COLO668 (cell line): Measurements from ENCODE around the gene IL1RAPL1.

Experiments used
- DNase-seq: peaks from one replicate; lab custom pipeline; 2025; ENCODE audit not compliant: unreplicated experiment; lab: John Stamatoyannopoulos, UW

The IL1RAPL1 gene

DNA sequence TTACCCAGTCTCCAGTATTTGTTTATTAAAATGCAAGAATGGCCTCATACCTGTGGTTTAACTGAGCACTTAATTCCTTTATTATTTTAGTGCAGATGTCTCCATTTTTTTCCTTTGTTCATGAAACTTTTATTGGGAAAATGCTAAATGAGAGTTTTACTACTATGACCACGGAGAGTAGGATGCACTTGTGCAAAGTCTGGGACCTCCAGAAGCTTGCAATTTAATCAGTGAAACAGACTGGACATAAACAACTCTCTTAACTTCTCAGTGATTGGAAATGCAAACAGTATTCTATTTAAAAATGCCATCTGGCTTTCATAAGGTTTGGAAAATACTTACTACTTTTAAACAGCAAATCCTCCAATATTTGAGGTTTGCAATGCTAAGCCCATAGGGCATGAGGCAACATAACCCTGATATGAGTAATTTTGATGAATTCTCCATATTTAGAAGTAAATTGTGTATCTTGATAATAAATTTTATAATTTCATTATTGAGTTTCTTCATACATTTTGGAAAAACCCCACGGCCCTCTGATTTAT lies 909.5 kb downstream of the IL1RAPL1 start:
- no peak for DNase-seq

DNA sequence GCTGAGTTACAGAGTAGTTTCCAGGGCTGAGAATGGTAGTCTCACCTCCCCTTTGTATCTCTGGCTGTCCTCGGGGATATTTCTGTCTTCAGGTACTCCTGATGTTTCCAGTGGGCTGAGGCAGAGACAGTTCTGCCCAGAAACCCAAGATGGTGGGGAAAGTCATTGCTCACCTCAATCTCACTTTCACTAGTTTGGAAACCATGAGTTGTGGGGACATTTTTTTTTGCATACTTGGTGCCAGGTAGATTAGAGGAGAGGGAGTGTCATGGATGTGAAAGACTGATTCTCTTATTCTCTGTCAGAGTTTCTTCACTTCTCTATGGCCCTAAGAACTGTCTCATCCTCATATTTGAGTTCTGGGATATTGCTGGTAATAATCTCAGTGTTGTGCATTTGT lies 919.5 kb downstream of the IL1RAPL1 start:
- no peak for DNase-seq

DNA sequence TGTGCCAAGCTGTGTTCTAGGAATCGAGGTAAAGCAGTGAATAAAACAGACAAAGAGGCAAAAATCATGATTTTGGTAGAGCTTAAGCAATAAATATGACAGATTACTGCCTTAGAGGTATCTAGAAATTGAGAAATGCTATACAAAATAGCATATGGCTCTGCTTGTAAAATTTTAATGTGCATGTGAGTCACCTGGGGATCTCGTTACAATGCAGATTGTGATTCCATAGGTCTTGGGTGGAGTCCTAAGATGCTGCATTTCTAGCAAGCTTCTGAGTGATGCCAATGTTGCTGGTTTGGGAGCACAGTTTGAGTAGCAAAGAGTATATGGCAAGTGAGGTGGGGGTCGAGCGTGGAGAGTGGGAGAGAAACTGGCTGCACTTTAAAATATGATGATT lies 930.9 kb downstream of the IL1RAPL1 start:
- DNase-seq = no peak

DNA sequence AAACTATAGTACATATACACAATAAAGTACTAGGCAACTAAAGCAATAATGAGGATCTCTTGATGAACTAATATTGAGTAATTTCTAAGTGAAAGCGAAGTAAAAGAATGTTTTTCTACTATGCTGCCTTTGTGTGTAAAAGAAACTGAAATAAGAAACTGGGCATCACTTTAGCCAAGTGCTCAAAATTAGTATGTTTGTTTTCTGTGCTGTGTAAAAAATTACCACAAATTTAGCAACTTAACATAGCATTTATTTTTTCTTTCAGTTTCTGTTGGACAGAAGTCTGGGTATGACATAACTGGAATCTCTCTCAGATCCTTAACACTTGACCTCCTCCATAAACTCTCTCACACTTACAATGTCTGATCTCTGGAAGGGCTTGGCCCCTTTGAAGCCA lies 941.0 kb downstream of the IL1RAPL1 start:
- no peak for DNase-seq

DNA sequence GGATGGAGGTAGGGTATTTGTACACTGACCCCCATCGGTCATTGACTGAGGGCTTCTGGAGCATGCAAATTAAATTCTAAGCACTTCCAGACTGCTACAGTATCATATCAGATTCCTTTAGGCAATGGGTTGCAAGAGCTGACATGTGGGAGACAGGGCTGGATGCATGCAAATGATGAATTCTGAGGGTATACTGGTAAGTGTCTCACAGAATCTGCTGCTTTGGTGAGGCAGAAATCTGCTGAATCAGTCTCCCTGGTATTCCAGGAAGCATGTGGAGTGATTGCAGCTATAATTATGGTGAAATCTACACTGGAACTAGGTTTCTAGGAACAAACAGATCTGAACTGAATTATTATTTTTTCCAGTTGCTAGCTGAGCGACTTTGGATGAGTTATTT lies 943.3 kb downstream of the IL1RAPL1 start:
- DNase-seq = no peak

DNA sequence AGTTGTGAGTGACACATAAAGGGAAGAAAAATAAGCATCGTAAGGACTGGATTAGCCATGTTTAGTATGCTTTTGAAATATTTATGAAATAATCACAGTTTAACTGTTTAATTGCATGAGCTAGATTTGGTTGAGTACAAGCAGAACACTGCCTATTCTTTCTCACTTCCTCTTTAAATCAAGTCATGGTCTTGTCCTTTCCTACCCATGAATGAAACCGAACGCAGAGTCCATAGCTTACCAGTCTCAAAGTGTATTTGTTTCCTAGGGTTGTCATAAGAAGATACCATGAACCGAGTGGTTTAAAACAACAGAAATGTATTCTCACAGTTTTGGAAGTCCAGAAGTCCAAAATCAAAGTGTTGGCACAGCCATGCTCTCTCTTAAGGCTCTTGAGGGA lies 944.1 kb downstream of the IL1RAPL1 start:
- DNase-seq = no peak

DNA sequence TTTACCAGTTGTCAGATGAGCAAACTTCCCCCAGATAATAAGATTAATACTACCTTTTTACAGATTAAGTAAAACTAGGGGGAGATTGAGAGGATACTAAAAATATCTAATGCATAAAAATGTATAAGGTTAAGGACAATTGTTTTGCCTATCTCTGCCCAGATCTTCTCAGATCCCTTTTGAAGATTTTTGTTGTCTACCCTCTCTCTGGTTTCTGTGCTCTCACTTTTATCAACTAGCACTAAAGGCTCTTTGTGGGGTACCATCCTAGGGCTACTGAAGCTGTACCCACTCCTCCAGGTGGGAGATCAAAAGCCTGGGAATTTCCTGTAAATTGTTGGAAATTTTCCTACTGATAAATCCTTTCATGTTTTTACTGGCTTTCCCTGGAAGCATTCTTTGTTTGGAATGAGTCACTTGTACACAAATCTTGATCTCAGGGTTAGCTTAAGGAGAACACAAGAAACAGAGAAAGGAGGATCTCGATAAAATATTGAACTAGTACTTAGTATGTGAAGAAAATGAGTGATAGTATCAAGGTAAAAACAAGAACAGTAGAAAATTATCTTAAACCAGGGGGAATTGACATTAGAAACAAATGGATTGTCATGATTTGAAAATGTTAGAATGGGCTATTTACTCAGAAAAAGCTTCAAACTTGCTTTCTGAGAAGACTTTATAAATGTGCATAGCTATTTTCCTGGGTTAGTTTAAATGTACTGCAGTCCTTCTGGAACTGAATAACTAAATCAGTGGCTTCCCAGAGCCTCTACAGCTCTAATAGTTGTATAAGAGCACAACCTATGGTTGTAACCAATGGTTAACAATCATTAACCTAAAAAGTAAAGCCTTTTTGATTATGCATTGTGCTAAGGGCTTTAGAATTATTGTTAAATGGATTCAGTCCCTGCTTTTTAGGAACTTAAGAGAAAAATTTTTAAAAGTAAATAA lies 948.2 kb downstream of the IL1RAPL1 start:
- no peak for DNase-seq

DNA sequence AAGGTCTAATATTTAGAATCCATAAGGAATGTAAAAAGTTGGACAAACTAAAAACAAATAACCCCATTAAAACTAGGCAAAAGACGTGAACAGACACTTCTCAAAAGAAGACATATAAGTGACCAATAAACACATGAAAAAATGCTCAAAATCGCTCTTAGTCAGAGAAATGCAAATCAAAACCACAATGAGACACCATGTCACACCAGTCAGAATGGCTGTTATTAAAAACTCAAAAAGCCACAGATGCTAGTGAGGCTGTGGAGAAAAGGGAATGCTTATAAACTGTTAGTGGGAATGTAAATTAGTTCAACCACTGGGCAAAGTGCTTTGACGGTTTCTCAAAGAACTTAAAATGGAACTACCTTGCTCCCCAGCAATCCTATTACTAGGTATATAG lies 953.8 kb downstream of the IL1RAPL1 start:
- DNase-seq = no peak

DNA sequence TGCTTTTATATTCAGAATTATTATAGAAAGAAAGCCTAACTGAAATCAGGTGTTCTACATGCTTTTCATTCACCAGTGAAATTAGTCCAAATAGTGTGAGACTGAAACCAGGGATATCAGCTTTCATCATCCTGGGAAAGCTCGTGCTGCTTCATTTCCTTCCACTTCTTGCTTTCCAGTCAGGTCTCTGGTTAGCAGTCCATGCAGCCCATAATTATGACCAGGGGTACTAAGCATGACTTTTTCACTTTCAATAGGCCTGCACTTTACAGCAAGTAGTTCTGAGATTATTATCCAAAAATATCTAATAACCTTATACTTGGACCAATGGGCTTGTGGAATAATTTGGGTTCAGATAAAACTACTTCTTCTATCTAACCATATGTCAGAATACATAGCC lies 954.9 kb downstream of the IL1RAPL1 start:
- DNase-seq = no peak

DNA sequence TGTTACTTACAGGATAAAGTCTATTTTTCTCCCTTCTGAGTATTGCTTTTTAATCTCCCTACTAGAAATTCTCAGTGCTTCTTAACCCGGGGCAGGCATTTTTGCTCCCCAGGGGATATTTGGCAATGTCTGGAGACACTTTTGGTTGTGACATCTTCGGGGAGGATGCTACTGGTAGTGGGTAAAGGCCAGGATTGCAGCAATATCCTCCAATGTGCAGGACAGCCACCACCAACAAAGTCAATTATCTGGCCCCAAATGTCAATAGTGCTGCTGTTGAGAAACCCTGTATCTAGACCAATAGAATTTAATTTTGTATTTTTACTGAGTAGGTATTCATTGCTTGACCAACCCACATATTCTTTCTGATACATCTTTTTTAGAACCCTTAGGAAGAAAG lies 958.6 kb downstream of the IL1RAPL1 start:
- no peak for DNase-seq

DNA sequence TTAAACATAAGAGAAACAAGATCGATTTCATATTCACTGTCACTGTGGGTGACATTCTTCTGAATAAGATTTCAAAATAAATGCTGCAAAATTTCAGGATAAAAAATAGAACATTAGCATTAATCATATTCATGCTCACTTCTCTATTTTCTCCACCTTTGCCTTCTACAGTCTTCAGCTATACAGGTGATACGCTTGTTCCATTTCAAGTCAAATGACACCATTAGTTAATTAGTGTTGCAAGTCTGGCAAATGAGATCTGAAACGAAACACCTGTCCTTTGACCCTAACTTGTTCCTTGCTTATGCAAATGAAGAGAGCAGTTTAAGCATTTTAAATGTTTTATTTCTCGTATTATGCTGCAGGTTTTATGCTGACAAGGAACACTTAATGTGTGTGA lies 960.6 kb downstream of the IL1RAPL1 start:
- no peak for DNase-seq

DNA sequence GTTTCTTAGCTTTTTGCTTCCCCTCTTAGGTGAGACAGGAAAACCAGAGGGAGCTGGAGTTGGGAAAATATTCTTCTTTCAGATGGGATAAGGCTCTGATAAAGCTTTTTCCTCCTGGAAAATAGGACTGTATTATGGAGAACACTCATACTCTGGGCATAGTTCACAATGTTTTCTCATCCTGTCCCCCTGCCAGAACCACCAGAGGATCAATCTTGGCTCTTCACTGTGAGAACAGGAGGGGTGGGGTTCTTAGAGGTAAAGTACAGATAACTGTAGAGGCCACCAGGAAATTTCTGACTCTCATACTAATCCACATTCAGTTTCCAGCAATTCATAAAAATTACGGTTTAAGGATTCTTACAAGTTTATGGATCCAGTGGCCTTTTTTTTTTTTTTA lies 966.3 kb downstream of the IL1RAPL1 start:
- no peak for DNase-seq

DNA sequence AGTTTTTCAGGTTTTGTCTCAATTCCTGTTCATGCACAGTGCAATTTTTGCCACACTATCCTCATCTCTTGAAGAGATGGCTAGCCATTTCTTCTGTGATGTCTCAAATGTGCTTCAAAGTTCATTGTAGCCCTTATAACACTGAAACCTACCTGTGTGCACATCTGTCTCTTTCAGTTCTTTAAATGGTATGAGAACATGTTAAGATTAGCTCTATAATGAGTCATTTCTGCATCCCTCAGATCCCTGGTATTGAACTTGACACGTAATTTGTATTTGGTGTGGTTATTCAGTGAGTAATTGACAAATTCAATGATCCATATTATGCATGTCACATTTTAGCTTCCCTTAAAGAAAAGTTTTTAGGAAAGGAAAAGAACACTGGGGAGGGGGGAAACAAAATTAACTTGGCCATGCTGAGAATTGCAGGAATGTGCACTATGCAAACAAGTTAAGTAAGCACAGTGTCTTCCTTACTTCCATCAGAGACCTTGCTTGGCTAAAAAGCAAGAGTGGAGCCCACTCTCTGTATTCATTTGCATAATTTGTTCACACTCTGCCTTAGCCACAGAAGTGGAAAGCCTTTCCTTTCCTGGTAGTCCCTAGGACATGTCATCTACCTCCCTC lies 968.3 kb downstream of the IL1RAPL1 start:
- DNase-seq = no peak

DNA sequence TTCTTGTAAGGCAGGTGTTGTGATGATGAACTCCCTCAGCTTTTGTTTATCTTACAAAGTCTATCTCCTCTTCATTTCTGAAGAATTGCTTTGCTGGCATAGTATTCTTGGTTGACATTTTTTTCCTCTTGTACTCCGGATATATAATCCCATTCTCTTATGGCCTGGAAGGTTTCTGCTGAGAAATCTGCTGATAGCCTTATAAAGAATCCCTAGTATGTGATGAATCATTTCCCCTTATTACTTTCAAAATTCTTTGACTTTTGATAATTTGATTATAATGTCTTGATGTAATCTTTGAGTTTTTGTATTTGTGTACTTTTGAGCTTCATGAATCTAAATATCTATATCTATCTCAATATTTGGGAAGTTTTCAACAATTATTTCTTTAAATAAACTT lies 972.8 kb downstream of the IL1RAPL1 start:
- no peak for DNase-seq

DNA sequence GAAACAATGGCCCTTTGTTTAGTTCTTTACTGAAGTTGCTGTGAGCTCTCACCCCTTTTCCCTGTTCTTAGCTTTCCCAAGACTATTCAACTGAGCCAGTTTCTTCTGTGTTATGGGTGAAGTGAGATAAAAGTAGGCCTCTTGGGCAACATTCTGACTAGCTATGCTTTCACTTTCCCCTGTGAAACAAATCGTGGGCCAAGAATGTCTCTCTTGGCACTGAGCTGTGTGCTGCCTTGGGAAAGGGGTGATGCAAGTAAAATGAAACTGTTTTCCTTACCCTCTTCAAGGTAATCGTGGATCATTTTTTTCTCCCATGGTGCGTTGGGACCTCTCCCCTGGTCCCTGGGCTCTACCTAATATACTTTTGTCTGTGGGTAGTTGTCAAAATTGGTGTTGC lies 974.2 kb downstream of the IL1RAPL1 start:
- DNase-seq = no peak

DNA sequence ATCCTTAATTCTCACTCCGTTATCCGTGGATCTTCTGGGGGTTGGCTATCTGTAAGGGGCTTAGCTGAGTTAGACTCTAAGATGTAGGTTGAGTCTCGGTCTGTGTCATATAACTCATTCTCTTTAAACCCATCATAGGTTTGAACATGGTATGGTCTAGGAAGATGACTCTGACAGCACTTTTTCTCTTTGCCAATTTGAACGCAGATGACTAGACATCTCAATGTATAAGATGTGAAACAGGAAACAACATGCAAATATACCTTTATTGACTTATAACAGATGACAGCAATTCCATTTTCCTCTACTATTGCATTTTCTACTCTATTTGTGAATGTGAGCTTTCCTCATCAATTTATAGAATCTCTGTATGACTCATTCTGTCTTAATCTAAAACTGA lies 993.3 kb downstream of the IL1RAPL1 start:
- DNase-seq = no peak

DNA sequence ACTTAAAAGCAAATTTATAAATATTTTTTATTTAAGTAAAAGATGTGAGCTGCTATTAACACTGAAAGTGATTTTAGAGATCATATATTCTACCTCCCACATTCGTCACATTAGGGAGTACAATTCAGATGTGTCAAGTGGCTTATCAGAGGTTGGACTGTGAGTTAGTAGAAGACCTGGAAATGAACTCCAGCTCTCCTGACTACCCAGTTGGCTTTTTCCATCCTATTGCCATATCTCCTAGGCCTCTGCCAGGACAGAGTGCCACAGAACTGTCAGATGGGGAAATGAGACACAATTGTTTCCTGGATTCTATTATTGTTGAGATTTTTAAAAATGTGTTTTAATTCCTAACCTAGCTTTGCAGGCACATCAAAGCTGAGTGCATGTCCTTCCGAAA lies 994.0 kb downstream of the IL1RAPL1 start:
- no peak for DNase-seq

DNA sequence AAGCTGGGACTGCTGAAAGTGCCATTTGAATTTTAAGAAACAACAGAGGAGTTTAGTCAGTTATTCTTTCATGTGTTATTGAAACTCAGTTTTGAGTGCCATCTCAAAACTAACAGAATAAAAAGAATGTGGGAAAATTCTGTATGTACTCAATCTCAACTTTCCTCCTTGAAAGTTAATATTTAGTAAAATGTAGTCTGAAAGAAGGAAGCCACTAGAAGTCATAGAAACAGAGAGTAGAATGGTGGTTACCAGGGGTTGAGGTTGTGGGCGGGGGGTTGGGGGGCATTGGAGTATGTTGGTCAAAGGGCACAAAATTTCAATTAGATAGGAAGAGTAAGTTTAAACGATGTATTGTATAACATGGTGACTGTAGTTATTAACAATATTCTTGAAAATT lies 999.9 kb downstream of the IL1RAPL1 start:
- no peak for DNase-seq

DNA sequence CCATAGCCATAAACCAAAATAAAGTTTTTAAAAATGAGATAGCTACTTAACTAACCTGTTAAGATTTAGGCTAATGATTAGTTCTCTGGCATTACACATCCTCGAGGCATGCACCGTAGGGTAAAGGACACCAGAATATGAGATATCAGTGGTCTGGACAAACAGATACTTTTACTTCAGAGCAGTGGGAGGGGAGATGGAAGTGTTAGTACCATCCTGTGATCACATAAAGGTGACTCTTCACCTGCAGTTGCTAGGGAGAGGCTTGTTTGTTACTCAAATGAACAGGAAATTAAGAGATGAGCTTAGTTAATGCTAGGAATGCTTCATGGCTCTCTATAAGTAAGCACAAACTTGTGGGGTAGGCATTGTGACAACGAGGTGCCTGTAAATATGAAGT lies 1003.7 kb downstream of the IL1RAPL1 start:
- no peak for DNase-seq

DNA sequence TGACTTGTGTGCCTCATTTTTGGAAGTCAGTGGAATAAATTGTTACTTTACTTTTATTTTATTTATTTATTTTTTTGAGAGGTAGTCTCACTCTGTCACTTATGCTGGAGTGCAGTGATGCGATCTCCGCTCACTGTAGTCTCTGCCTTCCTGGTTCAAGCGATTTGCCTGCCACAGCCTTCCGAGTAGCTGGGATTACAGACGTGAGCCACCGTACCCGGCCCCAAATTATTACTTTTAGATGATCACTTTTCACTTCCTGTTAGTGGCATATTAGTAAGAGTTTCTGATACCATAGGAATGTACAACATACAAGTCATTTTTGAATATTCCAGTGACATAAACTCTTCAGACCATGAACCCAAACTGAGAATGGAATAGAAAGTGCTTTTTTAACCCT lies 1017.1 kb downstream of the IL1RAPL1 start:
- DNase-seq = no peak

DNA sequence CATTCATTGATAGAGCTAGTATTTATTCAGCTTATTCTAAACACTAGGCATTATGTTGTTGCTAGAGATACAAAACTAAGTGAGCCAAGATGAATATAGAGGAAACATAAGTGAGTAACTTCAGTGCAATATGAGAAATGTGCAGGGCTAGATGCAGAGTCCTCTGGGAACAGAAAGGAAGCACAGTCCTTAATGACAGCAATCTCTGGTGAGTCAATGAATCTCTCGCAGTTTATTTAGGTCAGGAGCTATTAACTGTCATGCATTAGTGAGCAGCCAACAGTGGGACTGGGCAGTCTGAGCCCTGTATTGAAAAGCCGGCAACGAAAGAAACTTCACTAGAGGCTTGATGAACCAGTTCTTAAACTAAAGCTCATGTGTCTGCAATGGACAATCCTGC lies 1030.0 kb downstream of the IL1RAPL1 start:
- no peak for DNase-seq

DNA sequence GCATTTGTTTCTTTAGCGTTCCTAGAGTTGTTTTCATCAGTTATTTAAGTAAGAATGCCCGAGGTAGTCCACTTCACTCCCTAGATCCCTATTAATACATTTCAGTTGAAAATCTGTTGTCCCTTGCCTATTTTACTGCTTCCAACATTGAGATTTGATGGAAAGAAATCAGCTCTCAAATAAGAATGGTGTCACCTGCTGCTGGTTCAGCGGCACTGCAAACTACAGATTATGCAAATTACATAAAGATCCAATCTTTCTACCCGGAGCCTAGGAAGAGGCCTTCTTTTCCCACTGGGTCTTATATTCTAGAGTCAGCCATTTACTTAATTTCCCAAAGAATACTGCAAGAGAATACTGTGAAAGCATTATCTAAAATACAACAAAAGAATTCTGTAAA lies 1030.5 kb downstream of the IL1RAPL1 start:
- DNase-seq = no peak
